Measurements from ENCODE around the gene PLXNA4.

The PLXNA4 gene

GRCh38 chr7:132417103-132417906 lies 159.0 kb downstream of the PLXNA4 start:
- Histone ChIP-seq H3K27me3 (ENCODE audit: control insufficient read depth in 1 of 2, insufficient read depth in 2 of 2, low read length in 2 of 2) (no peaks in the 10 kb centered on the region), H3K27ac (ENCODE audit: low read depth, low read length) (no peak overlapping the region), H3K4me3 (ENCODE audit: low read depth in 1 of 2, low read length in 2 of 2) (no peak overlapping the region), H3K9ac (ENCODE audit: low read length) (no peak overlapping the region), H3K4me1 (ENCODE audit: insufficient read depth, low read length) (no peaks in the 10 kb centered on the region), H3K9me3 (ENCODE audit: low read length) (no peaks in the 10 kb centered on the region), H3K36me3 (ENCODE audit: insufficient read depth, low read length) (no peaks in the 10 kb centered on the region)

- no peaks in the 10 kb centered on the region for H3K9me3 ChIP-seq (ENCODE audit: low read length)
- H3K9ac ChIP-seq (ENCODE audit: low read length): no peak overlapping the region
- no peaks in the 10 kb centered on the region for H3K27me3 ChIP-seq (ENCODE audit: control insufficient read depth in 1 of 2, insufficient read depth in 2 of 2, low read length in 2 of 2)
- H3K27ac ChIP-seq (ENCODE audit: low read depth, low read length): no peak overlapping the region
- no peaks in the 10 kb centered on the region for H3K36me3 ChIP-seq (ENCODE audit: insufficient read depth, low read length)
- no peak overlapping the region for H3K4me3 ChIP-seq (ENCODE audit: low read depth in 1 of 2, low read length in 2 of 2)
- H3K4me1 ChIP-seq (ENCODE audit: insufficient read depth, low read length): no peaks in the 10 kb centered on the region
Observed at GRCh38 chr7:132416395-132416794, 159.9 kb downstream of the PLXNA4 start.

- no peaks in the 10 kb centered on the region for H3K36me3 ChIP-seq (ENCODE audit: insufficient read depth, low read length)
- no peaks in the 10 kb centered on the region for H3K27me3 ChIP-seq (ENCODE audit: control insufficient read depth in 1 of 2, insufficient read depth in 2 of 2, low read length in 2 of 2)
- no peak overlapping the region for H3K9ac ChIP-seq (ENCODE audit: low read length)
- no peak overlapping the region for H3K4me3 ChIP-seq (ENCODE audit: low read depth in 1 of 2, low read length in 2 of 2)
- H3K4me1 ChIP-seq (ENCODE audit: insufficient read depth, low read length): no peaks in the 10 kb centered on the region
- H3K27ac ChIP-seq (ENCODE audit: low read depth, low read length): no peak overlapping the region
- no peaks in the 10 kb centered on the region for H3K9me3 ChIP-seq (ENCODE audit: low read length)
Observed at GRCh38 chr7:132415259-132415658, 161.0 kb downstream of the PLXNA4 start.

GRCh38 chr7:132414857-132415256 lies 161.4 kb downstream of the PLXNA4 start:
- Histone ChIP-seq H3K27me3 (ENCODE audit: control insufficient read depth in 1 of 2, insufficient read depth in 2 of 2, low read length in 2 of 2) (no peaks in the 10 kb centered on the region), H3K9ac (ENCODE audit: low read length) (no peak overlapping the region), H3K36me3 (ENCODE audit: insufficient read depth, low read length) (no peaks in the 10 kb centered on the region), H3K4me1 (ENCODE audit: insufficient read depth, low read length) (no peaks in the 10 kb centered on the region), H3K27ac (ENCODE audit: low read depth, low read length) (no peak overlapping the region), H3K9me3 (ENCODE audit: low read length) (no peaks in the 10 kb centered on the region), H3K4me3 (ENCODE audit: low read depth in 1 of 2, low read length in 2 of 2) (no peak overlapping the region)

GRCh38 chr7:132412435-132412834 lies 163.8 kb downstream of the PLXNA4 start:
- Histone ChIP-seq H3K9me3 (ENCODE audit: low read length) (no peaks in the 10 kb centered on the region), H3K36me3 (ENCODE audit: insufficient read depth, low read length) (no peaks in the 10 kb centered on the region), H3K27ac (ENCODE audit: low read depth, low read length) (no peak overlapping the region), H3K4me3 (ENCODE audit: low read depth in 1 of 2, low read length in 2 of 2) (no peak overlapping the region), H3K9ac (ENCODE audit: low read length) (no peak overlapping the region), H3K27me3 (ENCODE audit: control insufficient read depth in 1 of 2, insufficient read depth in 2 of 2, low read length in 2 of 2) (no peaks in the 10 kb centered on the region), H3K4me1 (ENCODE audit: insufficient read depth, low read length) (no peaks in the 10 kb centered on the region)

- no peak overlapping the region for H3K27ac ChIP-seq (ENCODE audit: low read depth, low read length)
- H3K4me3 ChIP-seq (ENCODE audit: low read depth in 1 of 2, low read length in 2 of 2): no peak overlapping the region
- no peaks in the 10 kb centered on the region for H3K4me1 ChIP-seq (ENCODE audit: insufficient read depth, low read length)
- no peaks in the 10 kb centered on the region for H3K9me3 ChIP-seq (ENCODE audit: low read length)
- no peak overlapping the region for H3K9ac ChIP-seq (ENCODE audit: low read length)
- no peaks in the 10 kb centered on the region for H3K27me3 ChIP-seq (ENCODE audit: control insufficient read depth in 1 of 2, insufficient read depth in 2 of 2, low read length in 2 of 2)
- no peaks in the 10 kb centered on the region for H3K36me3 ChIP-seq (ENCODE audit: insufficient read depth, low read length)
Observed at GRCh38 chr7:132410861-132411541, 165.3 kb downstream of the PLXNA4 start.

GRCh38 chr7:132410385-132410784 lies 165.9 kb downstream of the PLXNA4 start:
- no peaks in the 10 kb centered on the region for H3K27me3 ChIP-seq (ENCODE audit: control insufficient read depth in 1 of 2, insufficient read depth in 2 of 2, low read length in 2 of 2)
- no peaks in the 10 kb centered on the region for H3K9me3 ChIP-seq (ENCODE audit: low read length)
- no peak overlapping the region for H3K9ac ChIP-seq (ENCODE audit: low read length)
- no peaks in the 10 kb centered on the region for H3K36me3 ChIP-seq (ENCODE audit: insufficient read depth, low read length)
- no peak overlapping the region for H3K4me3 ChIP-seq (ENCODE audit: low read depth in 1 of 2, low read length in 2 of 2)
- H3K27ac ChIP-seq (ENCODE audit: low read depth, low read length): no peak overlapping the region
- no peaks in the 10 kb centered on the region for H3K4me1 ChIP-seq (ENCODE audit: insufficient read depth, low read length)

GRCh38 chr7:132407764-132408163 lies 168.5 kb downstream of the PLXNA4 start:
- H3K36me3 ChIP-seq (ENCODE audit: insufficient read depth, low read length): no peaks in the 10 kb centered on the region
- H3K4me3 ChIP-seq (ENCODE audit: low read depth in 1 of 2, low read length in 2 of 2): no peak overlapping the region
- no peaks in the 10 kb centered on the region for H3K27me3 ChIP-seq (ENCODE audit: control insufficient read depth in 1 of 2, insufficient read depth in 2 of 2, low read length in 2 of 2)
- H3K9ac ChIP-seq (ENCODE audit: low read length): no peak overlapping the region
- no peaks in the 10 kb centered on the region for H3K4me1 ChIP-seq (ENCODE audit: insufficient read depth, low read length)
- H3K27ac ChIP-seq (ENCODE audit: low read depth, low read length): no peak overlapping the region
- H3K9me3 ChIP-seq (ENCODE audit: low read length): no peaks in the 10 kb centered on the region

- Histone ChIP-seq H3K27ac (ENCODE audit: low read depth, low read length) (no peak overlapping the region), H3K9me3 (ENCODE audit: low read length) (no peaks in the 10 kb centered on the region), H3K36me3 (ENCODE audit: insufficient read depth, low read length) (no peaks in the 10 kb centered on the region), H3K27me3 (ENCODE audit: control insufficient read depth in 1 of 2, insufficient read depth in 2 of 2, low read length in 2 of 2) (no peaks in the 10 kb centered on the region), H3K9ac (ENCODE audit: low read length) (no peak overlapping the region), H3K4me3 (ENCODE audit: low read depth in 1 of 2, low read length in 2 of 2) (no peak overlapping the region), H3K4me1 (ENCODE audit: insufficient read depth, low read length) (no peaks in the 10 kb centered on the region)
Observed at GRCh38 chr7:132406039-132406438, 170.2 kb downstream of the PLXNA4 start.

- H3K4me3 ChIP-seq (ENCODE audit: low read depth in 1 of 2, low read length in 2 of 2): no peak overlapping the region
- H3K27ac ChIP-seq (ENCODE audit: low read depth, low read length): no peak overlapping the region
- no peak overlapping the region for H3K9ac ChIP-seq (ENCODE audit: low read length)
- no peaks in the 10 kb centered on the region for H3K9me3 ChIP-seq (ENCODE audit: low read length)
- H3K36me3 ChIP-seq (ENCODE audit: insufficient read depth, low read length): no peaks in the 10 kb centered on the region
- H3K27me3 ChIP-seq (ENCODE audit: control insufficient read depth in 1 of 2, insufficient read depth in 2 of 2, low read length in 2 of 2): no peaks in the 10 kb centered on the region
- H3K4me1 ChIP-seq (ENCODE audit: insufficient read depth, low read length): no peaks in the 10 kb centered on the region
Observed at GRCh38 chr7:132404261-132404660, 172.0 kb downstream of the PLXNA4 start.

- no peaks in the 10 kb centered on the region for H3K9me3 ChIP-seq (ENCODE audit: low read length)
- H3K9ac ChIP-seq (ENCODE audit: low read length): no peak overlapping the region
- H3K27me3 ChIP-seq (ENCODE audit: control insufficient read depth in 1 of 2, insufficient read depth in 2 of 2, low read length in 2 of 2): no peaks in the 10 kb centered on the region
- H3K36me3 ChIP-seq (ENCODE audit: insufficient read depth, low read length): no peaks in the 10 kb centered on the region
- H3K4me1 ChIP-seq (ENCODE audit: insufficient read depth, low read length): no peaks in the 10 kb centered on the region
- H3K4me3 ChIP-seq (ENCODE audit: low read depth in 1 of 2, low read length in 2 of 2): no peak overlapping the region
- no peak overlapping the region for H3K27ac ChIP-seq (ENCODE audit: low read depth, low read length)
Observed at GRCh38 chr7:132403465-132404110, 172.7 kb downstream of the PLXNA4 start.

All from muscle layer of colon (tissue), 2 donors.